ENCODE results near the gene RBM45.

Gene RBM45

DNA sequence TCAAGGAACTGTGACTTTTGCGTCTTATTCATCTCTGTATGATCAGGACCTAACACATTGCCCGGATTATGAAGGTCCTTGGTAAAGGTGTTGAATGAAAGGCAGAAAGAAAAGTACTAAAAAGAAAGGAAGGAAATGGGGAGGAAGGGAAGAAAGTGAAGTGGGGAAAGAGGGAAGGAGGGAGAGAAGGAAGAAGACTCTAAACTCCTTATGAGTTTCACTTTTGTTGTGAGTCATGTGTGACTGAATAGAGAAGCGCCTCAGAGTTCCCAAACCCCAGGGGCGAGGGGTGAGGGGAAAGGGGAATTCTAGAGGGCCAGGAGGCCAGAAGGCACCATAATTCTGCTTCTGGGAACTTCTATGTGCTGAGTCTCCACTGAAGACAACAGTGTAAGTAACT, 51.2 kb downstream of the RBM45 start:
- no peak for DNase-seq

DNA sequence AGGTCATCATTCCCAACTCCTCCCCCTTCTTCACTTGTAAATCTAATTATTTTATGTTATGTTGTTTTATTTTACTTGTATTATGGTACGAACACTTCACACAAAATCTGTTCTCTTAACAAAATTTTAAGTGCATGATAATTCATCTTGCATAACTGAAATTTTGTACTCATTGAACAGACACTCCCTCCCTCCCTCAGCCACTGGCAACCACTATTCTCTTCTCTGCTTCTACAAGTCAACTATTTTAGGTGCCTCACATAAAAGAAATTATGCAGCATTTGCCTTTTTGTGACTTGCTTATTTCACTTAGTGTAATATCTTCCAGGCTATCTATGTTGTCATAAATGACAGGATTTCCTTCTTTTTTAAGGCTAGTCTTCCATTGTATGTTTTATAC, 51.7 kb downstream of the RBM45 start:
- DNase-seq = no peak

DNA sequence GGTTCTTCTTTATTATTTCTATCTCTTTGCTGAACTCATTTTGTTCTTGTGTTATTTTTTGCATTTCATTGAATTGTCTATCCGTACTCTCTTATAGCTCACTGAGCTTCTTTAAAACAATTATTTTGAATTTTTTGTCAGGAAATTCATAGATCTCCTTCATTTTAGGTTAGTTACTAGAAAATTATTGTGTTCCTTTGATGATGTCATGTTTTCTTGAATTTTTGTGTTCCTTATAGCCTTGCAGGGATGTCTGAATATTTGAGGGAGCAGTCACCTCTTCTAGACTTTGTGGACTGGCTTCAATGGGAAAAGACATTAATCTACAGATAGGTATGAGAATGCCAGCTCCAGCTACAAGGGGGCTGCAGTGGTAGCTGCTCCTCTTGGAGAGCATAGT, 61.4 kb downstream of the RBM45 start:
- DNase-seq = no peak

DNA sequence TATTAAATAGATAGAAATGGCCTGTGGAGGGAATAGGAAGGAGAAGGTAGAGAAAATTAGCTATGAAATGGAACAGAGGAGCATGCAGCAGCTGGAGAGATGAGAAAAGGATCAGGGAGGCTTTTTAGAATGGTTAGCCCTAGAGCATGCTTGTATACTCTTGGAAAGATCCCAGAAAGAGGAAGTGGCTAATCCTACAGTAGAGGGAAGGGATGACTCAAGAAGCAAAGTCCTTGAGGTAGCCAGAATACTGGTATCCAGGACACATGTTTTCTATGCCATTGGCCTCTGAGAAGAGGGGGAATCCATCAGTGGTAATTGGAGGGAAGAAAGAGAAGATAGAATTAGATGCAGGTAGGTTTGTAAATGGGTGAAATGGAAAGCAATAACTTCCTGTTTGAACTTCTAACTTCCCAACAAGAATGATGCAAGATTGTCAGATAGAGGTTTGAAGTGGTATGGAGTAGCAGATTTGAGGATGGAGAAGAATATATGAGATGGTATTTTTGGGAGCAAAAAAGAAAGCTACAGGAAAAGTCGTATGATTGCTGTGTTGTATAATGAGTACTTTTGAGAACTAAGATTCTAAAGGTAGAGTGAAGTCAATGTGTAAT, 64.9 kb downstream of the RBM45 start:
- DNase-seq = no peak
